CD4-positive, alpha-beta T cell treated with Interleukin-17A for 4 hours (primary cell): ENCODE measurements around the gene PARP15.
"Not testable (repeated sequence)": the region's sequence is repeated elsewhere in the genome, so short reads cannot be mapped to it uniquely, and the experiment has no call there.

Source experiments
- DNase-seq: peaks from one replicate; pipeline ENCODE4 v3.0.0-alpha.2; 2020; ENCODE audit warnings: mixed read lengths

The PARP15 gene

GRCh38 chr3:122621112-122621511 lies 43.7 kb downstream of the PARP15 start:
- DNase-seq, result no peak

- DNase-seq, result no peak
Measured at GRCh38 chr3:122623031-122623829, 45.8 kb downstream of the PARP15 start.

GRCh38 chr3:122626515-122627180 lies 49.2 kb downstream of the PARP15 start:
- no peak for DNase-seq

- no peak for DNase-seq
Measured at GRCh38 chr3:122627301-122627700, 49.9 kb downstream of the PARP15 start.

- no peak for DNase-seq
Measured at GRCh38 chr3:122628567-122628966, 51.1 kb downstream of the PARP15 start.

GRCh38 chr3:122629763-122630162 lies 52.3 kb downstream of the PARP15 start:
- DNase-seq, result no peak

DNA sequence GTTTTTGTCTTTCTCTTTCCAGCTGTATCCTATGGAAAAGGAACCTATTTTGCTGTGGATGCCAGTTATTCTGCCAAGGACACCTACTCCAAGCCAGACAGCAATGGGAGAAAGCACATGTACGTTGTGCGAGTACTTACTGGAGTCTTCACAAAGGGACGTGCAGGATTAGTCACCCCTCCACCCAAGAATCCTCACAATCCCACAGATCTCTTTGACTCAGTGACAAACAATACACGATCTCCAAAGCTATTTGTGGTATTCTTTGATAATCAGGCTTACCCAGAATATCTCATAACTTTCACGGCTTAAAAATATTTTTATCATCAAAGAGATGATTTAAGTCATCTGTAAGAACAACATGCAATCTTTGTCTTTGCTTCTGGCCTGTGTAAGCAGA lies 58.3 kb downstream of the PARP15 start:
- DNase-seq, result no peak

DNA sequence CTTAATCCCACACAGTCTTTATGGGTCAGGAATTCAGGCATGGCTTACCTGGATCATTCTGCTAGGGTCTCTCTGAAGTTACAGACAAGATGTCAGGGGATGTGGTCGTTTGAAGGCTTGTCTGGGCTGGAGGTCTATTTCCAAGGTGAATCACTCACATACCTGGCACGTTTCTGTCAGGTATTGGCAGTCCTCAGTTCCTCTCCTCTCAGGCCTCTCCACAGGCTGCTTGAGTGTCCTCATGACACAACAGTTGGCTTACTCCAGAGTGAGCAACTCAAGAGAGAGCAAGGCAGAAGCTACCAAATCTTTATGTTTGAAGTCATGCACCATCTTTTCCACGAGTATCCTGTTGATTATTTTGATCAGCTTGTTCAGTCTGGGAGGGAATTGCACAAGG lies 59.2 kb downstream of the PARP15 start:
- no peak for DNase-seq

GRCh38 chr3:122640437-122640999 lies 63.1 kb downstream of the PARP15 start:
- DNase-seq, result no peak

DNA sequence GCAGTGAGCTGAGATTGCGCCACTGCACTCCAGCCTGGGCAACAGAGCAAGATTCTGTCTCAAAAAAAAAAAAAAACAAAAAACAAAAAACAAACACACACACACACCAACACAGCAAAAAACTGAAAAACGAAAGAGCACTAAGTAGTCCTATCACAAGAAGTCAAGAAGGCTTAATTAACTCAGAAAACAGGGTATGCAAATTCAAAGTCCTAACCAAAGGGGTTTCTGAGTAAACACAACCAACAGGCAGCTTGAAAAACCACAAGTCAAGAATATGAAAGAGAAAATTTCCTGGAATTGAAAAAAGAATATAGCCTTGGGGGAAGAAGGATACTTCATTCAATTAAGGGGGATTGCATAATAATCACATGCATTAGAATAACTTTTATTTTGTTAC lies 65.5 kb downstream of the PARP15 start:
- no peak for DNase-seq

GRCh38 chr3:122646146-122646988 lies 68.9 kb downstream of the PARP15 start:
- no peak for DNase-seq

GRCh38 chr3:122651233-122651907 lies 73.9 kb downstream of the PARP15 start:
- DNase-seq, result not testable (repeated sequence)

DNA sequence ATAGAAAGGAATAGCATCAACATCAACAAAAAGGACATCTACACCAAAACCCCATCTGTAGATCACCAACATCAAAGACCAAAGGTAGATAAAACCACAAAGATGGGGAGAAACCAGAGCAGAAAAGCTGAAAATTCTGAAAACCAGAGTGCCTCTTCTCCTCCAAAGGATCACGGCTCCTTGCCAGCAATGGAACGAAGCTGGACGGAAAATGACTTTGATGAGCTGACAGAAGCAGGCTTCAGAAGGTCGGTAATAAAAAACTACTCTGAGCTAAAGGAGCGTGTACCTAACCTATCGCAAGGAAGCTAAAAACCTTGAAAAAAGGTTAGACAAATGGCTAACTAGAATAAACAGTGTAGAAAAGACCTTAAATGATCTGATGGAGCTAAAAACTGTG lies 74.5 kb downstream of the PARP15 start:
- not testable (repeated sequence) for DNase-seq

GRCh38 chr3:122658336-122658735 lies 80.9 kb downstream of the PARP15 start:
- not testable (repeated sequence) for DNase-seq

DNA sequence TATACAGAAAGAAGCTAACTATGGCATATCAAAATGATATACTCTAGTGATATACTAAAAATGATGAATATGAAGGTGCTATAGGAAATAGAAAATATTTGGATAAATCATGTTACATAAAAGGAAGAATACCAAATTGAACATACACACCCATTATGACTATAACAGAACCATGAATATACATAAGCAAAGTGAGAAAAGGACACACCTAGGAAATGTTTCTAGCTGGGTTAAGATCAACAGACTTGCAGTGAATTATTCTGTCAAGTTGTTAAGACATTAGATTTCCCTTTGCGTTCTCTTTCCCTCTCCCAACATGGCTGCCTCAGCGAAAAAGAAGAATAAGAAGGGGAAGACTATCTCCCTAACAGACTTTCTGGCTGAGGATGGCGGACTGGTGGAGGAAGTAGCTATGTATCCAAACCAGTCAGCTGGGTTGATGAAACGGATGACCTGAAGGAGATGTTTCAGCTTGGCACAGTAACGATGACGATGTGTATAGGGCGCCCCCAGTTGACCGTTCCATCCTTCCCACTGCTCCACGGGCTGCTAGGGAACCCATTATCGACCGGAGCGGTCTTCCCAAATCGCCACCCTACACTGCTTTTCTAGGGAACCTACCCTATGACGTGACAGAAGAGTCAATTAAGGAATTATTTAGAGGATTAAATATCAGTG lies 83.0 kb downstream of the PARP15 start:
- no peak for DNase-seq

- no peak for DNase-seq
Measured at GRCh38 chr3:122661633-122662032, 84.2 kb downstream of the PARP15 start.

- DNase-seq, result no peak
Measured at GRCh38 chr3:122662505-122662904, 85.1 kb downstream of the PARP15 start.

DNA sequence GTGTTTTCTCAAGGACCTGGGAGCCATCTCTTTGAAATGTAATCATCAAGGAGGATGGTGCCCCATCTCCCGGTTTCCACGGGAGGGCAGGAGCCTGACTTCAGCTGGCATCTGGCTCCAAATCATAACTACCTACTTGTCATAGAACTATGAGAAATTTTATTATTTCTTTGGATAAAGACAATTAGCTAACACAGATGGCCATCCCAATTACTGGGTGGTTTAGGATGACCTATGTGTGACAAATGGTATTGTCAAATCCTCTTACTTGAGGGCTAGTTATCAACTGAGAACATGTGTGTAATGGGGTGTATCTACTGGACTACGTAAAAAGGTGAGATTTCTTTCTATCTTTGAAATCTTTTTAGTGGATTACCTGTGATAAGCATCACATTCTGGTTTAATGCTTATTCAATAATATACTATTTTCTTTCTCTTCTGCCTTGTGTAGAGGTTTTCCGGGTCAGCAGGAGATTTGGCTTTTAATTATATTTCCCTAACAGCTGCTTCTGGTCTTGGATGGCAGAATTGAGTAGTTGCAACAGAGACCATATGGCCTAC lies 87.9 kb downstream of the PARP15 start:
- no peak for DNase-seq

DNA sequence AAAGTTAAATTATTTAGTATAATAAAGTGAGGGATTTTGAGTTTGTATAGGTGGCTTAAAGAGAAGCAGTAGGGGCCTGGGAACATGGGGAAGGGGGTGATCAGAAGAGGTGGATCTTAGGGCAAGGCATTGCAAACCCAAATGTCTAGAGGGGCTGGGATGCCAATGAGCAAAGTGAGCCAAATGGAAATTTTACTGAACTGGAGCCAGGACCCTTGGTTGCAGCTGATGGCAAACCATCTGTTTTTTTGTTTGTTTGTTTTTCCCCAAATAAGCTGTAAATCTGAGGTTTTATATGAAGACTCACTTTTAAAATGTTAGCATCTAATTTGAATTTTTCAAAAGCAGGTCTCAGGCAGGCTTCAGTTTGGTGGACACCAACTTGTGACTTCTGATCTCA lies 88.4 kb downstream of the PARP15 start:
- no peak for DNase-seq

DNA sequence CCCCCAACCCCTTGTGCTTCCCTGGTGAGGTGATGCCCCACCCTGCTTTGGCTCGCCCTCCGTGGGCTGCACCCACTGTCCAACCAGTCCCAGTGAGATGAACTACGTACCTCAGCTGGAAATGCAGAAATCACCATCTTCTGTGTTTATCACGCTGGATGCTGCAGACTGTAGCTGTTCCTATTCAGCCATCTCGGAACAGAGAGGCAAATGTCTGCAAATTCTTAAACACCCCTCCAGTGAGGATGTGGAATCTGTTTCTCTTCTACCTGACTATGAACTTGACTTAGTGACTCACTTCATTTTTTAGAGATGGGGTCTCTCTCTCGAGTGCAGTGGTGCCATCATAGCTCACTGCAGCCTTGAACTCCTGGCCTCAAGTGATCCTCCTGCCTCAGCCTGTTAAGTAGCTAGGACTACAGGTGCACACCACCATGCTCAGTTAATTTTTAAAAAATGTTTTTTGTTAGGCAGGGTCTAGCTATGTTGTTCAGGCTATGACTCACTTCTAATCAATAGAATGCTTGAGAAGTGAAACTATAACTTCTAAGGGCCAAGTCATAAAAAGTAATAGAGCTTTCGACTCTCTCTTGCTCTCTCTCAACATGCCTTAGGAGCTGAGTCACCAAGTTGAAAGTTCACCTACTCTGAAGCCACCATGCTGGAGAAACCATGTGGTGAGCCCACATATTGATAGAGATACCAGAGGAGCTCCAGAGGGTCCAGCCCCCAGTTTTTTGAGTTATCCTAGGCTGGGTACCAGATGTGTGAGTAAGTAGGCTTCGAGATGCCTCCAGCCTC lies 91.7 kb downstream of the PARP15 start:
- DNase-seq, result no peak

- no peak for DNase-seq
Measured at GRCh38 chr3:122671553-122671952, 94.1 kb downstream of the PARP15 start.
